B cell (primary cell): ENCODE results near the gene ACSBG1. TPM values are rescaled to one million over a fixed set of nuclear protein-coding genes. Genes with fewer than 3 reads are reported as not detected.

Source experiments
- ATAC-seq: fragments of 200-7000 bp; cut with Tn5 transposase; one replicate; pipeline ENCODE4 v1.10.0; 2021; ENCODE audit warnings: low read depth, mild to moderate bottlenecking, moderate number of reproducible peaks, moderate library complexity
- CTCF ChIA-PET: fragments of 350-600 bp; sonication (Branson Sonifier 250); formaldehyde crosslinking; loops from one replicate; lab custom pipeline; 2021; ENCODE audit warnings: antibody characterized with exemption, inconsistent platforms; lab: Charles Lee
- POLR2A ChIA-PET: fragments of 350-600 bp; sonication (Branson Sonifier 250); formaldehyde crosslinking; loops from one replicate; lab custom pipeline; 2021; ENCODE audit warnings: antibody characterized with exemption; lab: Charles Lee
- DNase-seq: peaks from one replicate; pipeline ENCODE4 v3.0.0; 2013
- H2AFZ ChIP-seq: 2 replicates; pipeline ENCODE4 v1.6.1; 2012; ENCODE audit warnings: mild to moderate bottlenecking, low read depth, low read length; ENCODE audit not compliant: insufficient read depth, poor library complexity, severe bottlenecking
- H3K27ac ChIP-seq, 2 donors: 1 replicate in 1 of 2; 2 replicates in 1 of 2; pipeline ENCODE4 v1.5.1; 2012 to 2013; ENCODE audit warnings: low read length in 2 of 2, mild to moderate bottlenecking in 2 of 2, moderate library complexity in 1 of 2
- H3K27me3 ChIP-seq, 4 experiments: fragments of 200-600 bp in 1 of 4; sonication (generic) in 1 of 4; replicated peaks in 1 of 4; 1 replicate in 2 of 4; 2 replicates in 2 of 4; pipeline versions ENCODE4 v1.6.1 to v1.7.0; 2013 to 2016; ENCODE audit warnings: low read length in 3 of 4, mild to moderate bottlenecking in 2 of 4, mixed read lengths in 1 of 4, moderate library complexity in 1 of 4; ENCODE audit not compliant: insufficient read depth in 4 of 4, control insufficient read depth in 3 of 4; ENCODE audit errors: control extremely low read depth in 1 of 4
- H3K36me3 ChIP-seq, 2 experiments: replicated peaks in 1 of 2; 1 replicate in 1 of 2; 2 replicates in 1 of 2; pipeline versions ENCODE4 v1.6.1 to v1.7.1; 2013; ENCODE audit warnings: low read length in 1 of 2; ENCODE audit not compliant: insufficient read depth in 2 of 2, control insufficient read depth in 1 of 2; ENCODE audit errors: control extremely low read depth in 1 of 2, extremely low read depth in 1 of 2
- H3K4me1 ChIP-seq, 2 donors: fragments of 200-600 bp in 1 of 2; sonication (generic) in 1 of 2; 1 replicate in 1 of 2; 2 replicates in 1 of 2; pipeline versions ENCODE4 v1.5.1 to v1.6.1; 2013 to 2017; ENCODE audit warnings: low read length in 2 of 2; ENCODE audit not compliant: control insufficient read depth in 2 of 2, insufficient read depth in 2 of 2
- H3K4me2 ChIP-seq: replicated peaks from 2 replicates; pipeline ENCODE3; 2012; ENCODE audit warnings: mild to moderate bottlenecking, low read depth, low read length; ENCODE audit not compliant: poor library complexity, severe bottlenecking
- H3K4me3 ChIP-seq, 5 experiments: fragments of 200-600 bp in 1 of 5; sonication (generic) in 1 of 5; 1 replicate in 3 of 5; 2 replicates in 2 of 5; pipeline versions ENCODE4 v1.5.1 to v1.7.0; 2011 to 2016; ENCODE audit warnings: low read length in 4 of 5, mild to moderate bottlenecking in 4 of 5, low read depth in 2 of 5, control low read depth in 1 of 5, moderate library complexity in 1 of 5; ENCODE audit not compliant: insufficient read depth in 1 of 5; ENCODE audit errors: control extremely low read depth in 1 of 5, extremely low read depth in 1 of 5
- H3K79me2 ChIP-seq: fragments of 200-600 bp; sonication (generic); one replicate; pipeline ENCODE4 v1.6.0; 2016; ENCODE audit warnings: low read length; ENCODE audit not compliant: control insufficient read depth, insufficient read depth
- H3K9ac ChIP-seq: fragments of 200-600 bp; sonication (generic); 2 replicates; pipeline ENCODE4 v1.6.1; 2017; ENCODE audit warnings: mild to moderate bottlenecking, low read length, moderate library complexity
- H3K9me3 ChIP-seq, 3 donors: one replicate each; pipeline versions ENCODE4 v1.6.1 to v1.7.1; 2013; ENCODE audit warnings: low read length in 2 of 3; ENCODE audit not compliant: control insufficient read depth in 2 of 3, insufficient read depth in 1 of 3; ENCODE audit errors: control extremely low read depth in 1 of 3
- H4K20me1 ChIP-seq: 2 replicates; pipeline ENCODE4 v1.6.0; 2012; ENCODE audit warnings: mild to moderate bottlenecking, low read length; ENCODE audit not compliant: insufficient read depth, control insufficient read depth, poor library complexity, severe bottlenecking
- H3K27ac Mint-ChIP-seq: one replicate; pipeline ENCODE4 v1.8.0; 2021; ENCODE audit warnings: mixed read lengths
- H3K27me3 Mint-ChIP-seq: one replicate; pipeline ENCODE4 v1.8.0; 2021; ENCODE audit warnings: mixed read lengths
- H3K4me1 Mint-ChIP-seq: one replicate; pipeline ENCODE4 v1.8.0; 2021; ENCODE audit warnings: mixed read lengths
- H3K4me3 Mint-ChIP-seq: one replicate; pipeline ENCODE4 v1.8.0; 2021; ENCODE audit warnings: mixed read lengths
- H3K9me3 Mint-ChIP-seq: one replicate; pipeline ENCODE4 v1.8.0; 2022; ENCODE audit warnings: mixed read lengths; ENCODE audit not compliant: insufficient read depth
- CTCF ChIP-seq: fragments of 200-600 bp; IDR thresholded peaks from one replicate; pipeline ENCODE4 v1.8.0; 2022; ENCODE audit warnings: antibody characterized with exemption, mild to moderate bottlenecking
- EZH2 ChIP-seq: IDR thresholded peaks from 2 replicates; pipeline ENCODE4 v1.6.1; 2012; ENCODE audit warnings: borderline replicate concordance, low read depth, mild to moderate bottlenecking, moderate library complexity, low read length; ENCODE audit not compliant: insufficient read depth, poor library complexity, severe bottlenecking
- WGBS: methylation state at CpG from one replicate; pipeline ENCODE4 v1.1.5; 2013; ENCODE audit warnings: missing lambda C conversion rate; ENCODE audit not compliant: insufficient coverage; 5-methylcytosine and 5-hydroxymethylcytosine counted together
- intact Hi-C: fragments of 100-400 bp; cut with micrococcal nuclease; formaldehyde crosslinking; loops from one replicate; pipeline ENCODE4 v1.10.0; 2022
- polyA plus RNA-seq: library from polyadenylated mRNA; depleted of rRNA; stranded (reverse); fragments of >200 nt; gene quantifications from 2 replicates; pipeline ENCODE4 v1.2.3, GENCODE V29; 2012
- total RNA-seq, 2 donors: library from RNA; stranded (reverse); fragments of 120-200 nt in 1 of 2; gene quantifications; 1 replicate in 1 of 2; 2 replicates in 1 of 2; pipeline versions ENCODE4 v1.2.3 to v1.2.4, GENCODE V29; 2013 to 2022

The ACSBG1 gene
- total and polyA plus RNA-seq, 2 donors (not counting 1 experiment from before 2014, with no cell fraction given): 0.03 to 0.07 TPM

DNA sequence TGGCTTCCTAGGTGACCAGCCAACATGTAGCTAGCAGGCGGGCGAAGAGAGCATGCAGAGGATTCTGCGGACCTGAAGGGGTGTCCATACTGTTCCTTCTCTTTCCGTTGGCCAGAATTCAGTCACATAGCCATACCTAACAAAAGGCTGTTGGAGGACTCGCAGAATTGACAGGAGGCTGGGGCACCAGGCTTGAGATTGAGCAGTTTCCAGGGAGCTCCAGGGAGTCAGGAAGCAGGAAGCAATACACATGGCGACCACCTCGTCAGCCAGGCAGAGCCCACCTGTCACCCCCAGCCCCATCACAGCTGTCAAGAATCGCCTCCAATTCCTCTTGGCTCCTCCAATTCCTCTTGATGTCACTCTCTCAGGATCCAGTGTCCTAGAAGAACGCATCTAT lies 16.8 kb upstream of the ACSBG1 start:
- no peaks in the 10 kb centered on the region for H3K4me1 Mint-ChIP-seq
- no peak for DNase-seq
- no peak overlapping the region for H3K4me3 Mint-ChIP-seq
- H3K27ac Mint-ChIP-seq: no peak overlapping the region
- H3K9me3 Mint-ChIP-seq: no peaks in the 10 kb centered on the region
- no peak overlapping the region for H3K4me3 ChIP-seq
- no peaks in the 10 kb centered on the region for H3K36me3 ChIP-seq
- no peak for ATAC-seq
- H3K79me2 ChIP-seq: no peaks in the 10 kb centered on the region
- H3K9me3 ChIP-seq: no peaks in the 10 kb centered on the region
- POLR2A ChIA-PET: no interaction called here
- H3K27me3 ChIP-seq: no peaks in the 10 kb centered on the region
- 79% methylated on average over 7 of the region's 9 CpGs for WGBS
- H3K4me2 ChIP-seq: no peak overlapping the region
- no peak overlapping the region for H2AFZ ChIP-seq
- no peaks in the 10 kb centered on the region for H3K4me1 ChIP-seq
- TF ChIP-seq EZH2: no peak
- TF ChIP-seq CTCF: no peak
- CTCF ChIA-PET: interaction anchor here (0.6 to 0.7 kb wide), 2 partner anchors 11 to 12 kb away, joined by 3 to 4 read pairs; no protein-coding TSS in a partner anchor
- intact Hi-C loops: no loop called here
- H3K27ac ChIP-seq: no peak overlapping the region
- H4K20me1 ChIP-seq: no peaks in the 10 kb centered on the region
- no peak overlapping the region for H3K9ac ChIP-seq
- peaks cover 8% of the 10 kb centered on the region for H3K27me3 Mint-ChIP-seq

GRCh38 chr15:78249131-78249530 lies 14.8 kb upstream of the ACSBG1 start:
- Histone ChIP-seq H3K79me2 (no peaks in the 10 kb centered on the region), H3K9me3 (no peaks in the 10 kb centered on the region), H4K20me1 (no peaks in the 10 kb centered on the region), H3K4me3 (no peak overlapping the region), H3K4me2 (no peak overlapping the region), H3K9ac (no peak overlapping the region), H2AFZ (no peak overlapping the region), H3K36me3 (no peaks in the 10 kb centered on the region), H3K27ac (no peak overlapping the region), H3K27me3 (no peaks in the 10 kb centered on the region), H3K4me1 (no peaks in the 10 kb centered on the region)
- no CpG with 5 or more reads among the region's 5 CpGs for WGBS
- H3K27me3 Mint-ChIP-seq: peaks cover 14% of the 10 kb centered on the region
- ChIA-PET CTCF (interaction anchor here (0.8 to 1.4 kb wide), 2 partner anchors 9 to 291 kb away, joined by 3 to 4 read pairs; no protein-coding TSS in a partner anchor), POLR2A (no interaction called here)
- H3K27ac Mint-ChIP-seq: no peak overlapping the region
- no peaks in the 10 kb centered on the region for H3K4me1 Mint-ChIP-seq
- H3K9me3 Mint-ChIP-seq: no peaks in the 10 kb centered on the region
- DNase-seq: no peak
- no peak for ATAC-seq
- intact Hi-C loops: no loop called here
- no peak for TF ChIP-seq EZH2
- no peak for TF ChIP-seq CTCF
- no peak overlapping the region for H3K4me3 Mint-ChIP-seq
